22Rv1 (cell line): ENCODE results near the gene PILRB.
"Not testable (repeated sequence)": the region's sequence is repeated elsewhere in the genome, so short reads cannot be mapped to it uniquely, and the experiment has no call there.

ENCODE experiments used
- H3K27ac ChIP-seq: fragments of 450-650 bp; 2 replicates; pipeline ENCODE4 v1.5.1; 2017
- ZFX ChIP-seq: fragments of 450-650 bp; IDR thresholded peaks from 2 replicates; pipeline ENCODE4 v1.6.1; 2017; ENCODE audit warnings: antibody characterized with exemption, borderline replicate concordance
- TF ChIP-seq, protein P1 (sequence below): fragments of 450-650 bp; IDR thresholded peaks from 2 replicates; pipeline ENCODE4 v1.5.1; 2017; ENCODE audit warnings: mild to moderate bottlenecking

PILRB gene

DNA sequence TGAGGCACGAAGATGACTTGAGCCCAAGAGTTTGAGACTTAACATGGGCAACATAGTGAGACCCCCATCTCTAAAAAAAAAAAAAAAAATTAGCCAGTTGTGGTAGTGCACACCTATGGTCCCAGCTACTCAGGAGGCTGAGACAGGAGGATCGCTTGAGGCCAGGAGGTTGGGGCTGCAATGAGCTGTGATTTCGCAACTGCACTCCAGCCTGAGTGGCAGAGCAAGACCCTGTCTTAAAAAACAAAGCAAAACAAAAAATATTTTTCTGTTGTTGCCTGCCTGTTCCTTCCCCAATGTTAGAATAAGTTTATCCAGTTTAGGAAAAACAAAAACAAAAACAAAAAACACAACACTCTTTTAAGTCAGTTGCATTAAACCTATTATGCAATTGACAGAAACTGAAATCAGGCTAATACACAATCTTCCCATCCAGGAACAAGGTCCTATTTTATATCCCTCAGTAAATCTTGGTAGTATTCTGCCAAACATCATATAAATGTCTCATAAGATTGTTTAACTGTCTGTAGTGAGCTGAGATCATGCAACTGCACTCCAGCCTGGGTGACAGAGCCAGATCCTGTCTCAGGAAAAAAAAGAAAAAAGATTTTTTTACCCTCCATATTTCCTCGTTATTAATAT, 20.3 kb downstream of the PILRB start:
- H3K27ac ChIP-seq, result no peak overlapping the region
- TF ChIP-seq ZFX, result no peak
- TF ChIP-seq, protein P1, sequence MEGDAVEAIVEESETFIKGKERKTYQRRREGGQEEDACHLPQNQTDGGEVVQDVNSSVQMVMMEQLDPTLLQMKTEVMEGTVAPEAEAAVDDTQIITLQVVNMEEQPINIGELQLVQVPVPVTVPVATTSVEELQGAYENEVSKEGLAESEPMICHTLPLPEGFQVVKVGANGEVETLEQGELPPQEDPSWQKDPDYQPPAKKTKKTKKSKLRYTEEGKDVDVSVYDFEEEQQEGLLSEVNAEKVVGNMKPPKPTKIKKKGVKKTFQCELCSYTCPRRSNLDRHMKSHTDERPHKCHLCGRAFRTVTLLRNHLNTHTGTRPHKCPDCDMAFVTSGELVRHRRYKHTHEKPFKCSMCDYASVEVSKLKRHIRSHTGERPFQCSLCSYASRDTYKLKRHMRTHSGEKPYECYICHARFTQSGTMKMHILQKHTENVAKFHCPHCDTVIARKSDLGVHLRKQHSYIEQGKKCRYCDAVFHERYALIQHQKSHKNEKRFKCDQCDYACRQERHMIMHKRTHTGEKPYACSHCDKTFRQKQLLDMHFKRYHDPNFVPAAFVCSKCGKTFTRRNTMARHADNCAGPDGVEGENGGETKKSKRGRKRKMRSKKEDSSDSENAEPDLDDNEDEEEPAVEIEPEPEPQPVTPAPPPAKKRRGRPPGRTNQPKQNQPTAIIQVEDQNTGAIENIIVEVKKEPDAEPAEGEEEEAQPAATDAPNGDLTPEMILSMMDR, result no peak

DNA sequence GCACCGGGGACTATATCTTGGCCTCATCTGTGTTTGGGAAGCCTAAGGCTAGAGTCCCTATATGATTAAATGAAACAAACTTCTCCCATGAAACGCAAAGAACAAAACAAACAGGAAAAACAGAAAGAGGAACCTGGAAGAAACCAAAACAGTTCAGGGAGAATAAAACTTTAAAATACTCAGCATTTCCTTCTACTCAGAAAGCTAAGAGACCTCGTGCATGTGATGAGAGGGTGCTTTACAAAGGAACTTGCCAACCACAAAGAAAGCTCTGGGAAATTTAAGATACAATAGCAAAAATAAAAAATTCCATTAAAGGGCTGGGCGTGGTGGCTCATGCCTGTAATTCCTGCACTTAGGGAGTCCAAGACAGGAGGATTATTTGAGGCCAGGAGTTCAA, 22.3 kb downstream of the PILRB start:
- H3K27ac ChIP-seq, result no peak overlapping the region
- TF ChIP-seq ZFX, result no peak
- TF ChIP-seq, protein P1, result no peak

DNA sequence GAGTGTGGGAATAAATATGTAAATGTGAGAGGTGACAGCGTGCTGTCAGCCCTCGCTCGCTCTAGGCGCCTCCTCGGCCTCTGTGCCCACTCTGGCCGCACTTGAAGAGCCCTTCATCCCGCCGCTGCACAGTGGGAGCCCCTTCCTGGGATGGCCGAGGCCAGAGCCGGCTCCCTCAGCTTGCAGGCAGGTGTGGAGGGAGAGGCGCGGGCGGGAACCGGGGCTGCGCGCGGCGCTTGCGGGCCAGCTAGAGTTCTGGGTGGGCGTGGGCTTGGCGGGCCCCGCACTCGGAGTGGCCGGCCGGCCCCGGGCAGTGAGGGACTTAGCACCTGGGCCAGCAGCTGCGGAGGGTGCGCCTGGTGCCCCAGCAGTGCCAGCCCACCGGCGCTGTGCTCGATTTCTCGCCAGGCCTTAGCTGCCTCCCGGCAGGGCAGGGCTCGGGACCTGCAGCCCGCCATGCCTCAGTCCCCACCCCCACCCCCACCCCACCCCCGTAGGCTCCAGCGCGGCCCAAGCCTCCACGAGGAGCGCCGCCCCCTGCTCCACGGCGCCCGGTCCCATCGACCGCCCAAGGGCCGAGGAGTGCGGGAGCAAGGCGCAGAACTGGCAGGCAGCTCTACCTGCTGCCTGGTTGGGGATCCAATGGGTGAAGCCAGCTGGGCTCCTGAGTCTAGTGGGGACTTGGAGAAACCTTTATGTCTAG, 23.8 kb downstream of the PILRB start:
- H3K27ac ChIP-seq, result not testable (repeated sequence)

DNA sequence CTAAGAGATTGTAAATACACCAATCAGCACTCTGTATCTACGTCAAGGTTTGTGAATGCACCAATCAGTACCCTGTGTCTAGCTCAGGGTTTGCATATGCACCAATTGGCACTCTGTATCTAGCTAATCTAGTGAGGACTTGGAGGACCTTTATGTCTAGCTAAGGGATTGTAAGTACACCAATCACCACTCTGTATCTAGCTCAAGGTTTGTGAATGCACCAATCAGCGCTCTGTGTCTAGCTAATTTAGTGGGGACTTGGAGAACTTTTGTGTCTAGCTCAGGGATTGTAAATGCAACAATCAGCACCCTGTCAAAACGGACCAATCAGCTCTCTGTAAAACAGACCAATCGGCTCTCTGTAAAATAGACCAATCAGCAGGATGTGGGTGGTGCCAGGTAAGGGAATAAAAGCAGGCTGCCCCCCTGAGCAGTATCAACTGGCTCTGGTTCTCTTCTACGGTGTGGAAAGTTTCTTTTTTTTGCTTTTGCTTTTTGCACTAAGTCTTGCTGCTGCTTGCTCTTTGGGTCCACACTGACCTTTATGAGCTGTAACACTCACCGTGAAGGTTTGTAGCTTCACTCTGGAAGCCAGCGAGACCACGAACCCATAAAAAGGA, 24.4 kb downstream of the PILRB start:
- not testable (repeated sequence) for H3K27ac ChIP-seq

DNA sequence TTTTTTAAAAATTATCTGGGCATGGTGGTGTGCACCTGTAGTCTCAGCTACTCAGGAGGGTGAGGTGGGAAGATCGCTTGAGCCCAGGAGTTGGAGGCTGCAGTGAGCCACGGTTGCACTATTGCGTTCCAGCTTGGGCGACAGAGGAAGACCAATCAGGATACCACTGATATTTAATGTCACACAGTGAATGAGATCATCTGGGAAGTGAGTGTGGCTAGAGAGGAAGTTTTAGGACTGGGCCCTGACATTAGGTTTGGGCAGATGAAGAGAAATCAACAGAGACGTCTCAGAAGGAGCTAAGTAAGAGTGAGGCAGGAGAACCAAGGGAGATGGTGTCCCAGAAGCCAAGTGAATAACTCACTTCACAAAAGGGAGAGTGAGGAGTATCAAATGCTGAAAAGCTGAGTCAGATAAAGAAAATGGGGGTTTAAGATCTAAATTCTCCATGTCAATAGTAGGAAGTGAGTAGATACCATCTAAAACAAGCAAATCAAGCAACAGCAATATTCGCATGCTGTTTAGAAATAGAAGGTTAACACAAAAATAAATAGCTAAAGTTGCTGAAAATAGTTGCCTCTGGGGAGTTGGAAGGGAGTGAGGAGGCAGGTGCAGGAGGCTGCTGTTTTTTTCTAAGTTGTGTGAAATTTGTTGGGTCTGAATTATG, 26.8 kb downstream of the PILRB start:
- TF ChIP-seq, protein P1, result no peak
- no peak for TF ChIP-seq ZFX
- H3K27ac ChIP-seq, result no peak overlapping the region

DNA sequence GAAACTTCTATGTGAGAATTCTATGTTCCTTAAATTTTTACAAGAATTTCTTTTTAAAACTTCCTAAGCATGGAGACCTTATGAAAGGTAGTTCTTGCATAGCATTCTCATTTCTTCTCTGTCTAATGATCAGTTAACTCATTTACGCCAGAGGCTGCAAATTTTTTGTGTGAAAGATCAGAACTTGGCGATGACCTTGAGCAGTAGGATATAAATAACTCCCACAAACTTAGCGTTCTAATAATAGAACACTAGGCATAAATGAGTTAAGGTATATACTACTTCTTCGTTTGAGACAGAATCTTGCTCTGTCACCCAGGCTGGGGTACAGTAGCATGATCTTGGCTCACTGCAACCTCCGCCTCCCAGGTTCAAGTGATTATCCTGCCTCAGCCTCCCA, 29.0 kb downstream of the PILRB start:
- TF ChIP-seq, protein P1, result no peak
- no peak for TF ChIP-seq ZFX
- H3K27ac ChIP-seq, result no peak overlapping the region

DNA sequence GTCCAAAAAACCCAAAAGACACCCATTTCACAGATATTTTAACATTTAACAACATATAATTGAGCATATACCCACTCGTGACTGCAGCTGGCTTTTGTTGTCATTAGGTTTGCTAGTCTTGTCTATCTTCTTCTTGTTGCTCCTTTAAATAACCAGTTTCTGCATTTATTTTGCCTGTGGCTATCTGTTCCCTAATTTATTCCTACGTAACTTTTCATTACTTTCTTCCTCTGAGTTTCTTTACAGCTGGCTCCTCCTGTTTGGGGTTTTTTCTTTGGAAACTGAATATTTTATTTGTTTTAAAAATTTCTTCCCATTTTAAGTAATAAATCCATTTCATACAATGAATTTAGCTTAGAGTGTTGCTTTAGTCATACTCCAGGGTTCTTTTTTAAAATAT, 29.8 kb downstream of the PILRB start:
- TF ChIP-seq, protein P1, result no peak
- TF ChIP-seq ZFX, result no peak
- no peak overlapping the region for H3K27ac ChIP-seq
